ENCODE measurements around the gene FAAP20. TPM values are rescaled to one million over a fixed set of nuclear protein-coding genes. Genes with fewer than 3 reads are reported as not detected.

Gene FAAP20
- total and polyA plus RNA-seq, 2 of the 8 experiments (the other 6 are each of a cell fraction or from before 2014, with no cell fraction given): 58.4 to 99.8 TPM

DNA sequence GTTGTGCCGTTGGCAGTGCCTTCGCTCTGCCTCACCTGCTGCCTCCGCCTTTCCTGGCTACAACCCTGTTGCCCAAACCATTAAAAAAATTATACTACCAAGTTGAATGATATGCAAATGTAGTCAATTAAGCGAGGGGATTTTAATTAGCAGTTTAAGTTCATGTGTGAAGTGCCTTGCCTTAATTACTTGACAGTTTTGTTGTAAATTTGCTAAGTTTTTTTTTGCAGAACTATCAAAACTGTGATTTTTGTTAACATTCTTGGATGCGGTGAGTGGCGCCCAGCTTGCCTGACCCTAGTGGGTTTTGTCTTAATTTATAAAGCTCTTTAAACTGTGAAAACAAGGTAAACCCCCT lies 44.4 kb upstream of the FAAP20 start (continued):
- TF ChIP-seq RNF2 (IDR thresholded peaks at IDR 0.05; ENCODE audit: borderline replicate concordance, low read depth, low read length, missing control alignments, poor library complexity, severe bottlenecking) (no peak), CEBPB (IDR thresholded peaks at IDR 0.05; ENCODE audit: low read depth, low read length) (no peak)

Measured in H1 (cell line).